HepG2 (cell line): ENCODE data around the gene CAMTA2. TPM values are rescaled to one million over a fixed set of nuclear protein-coding genes. Genes with fewer than 3 reads are reported as not detected.

ENCODE experiments used
- ATAC-seq: fragments of 200-7000 bp; cut with Tn5 transposase; 3 replicates; pipeline ENCODE4 v1.9.1; 2020; ENCODE audit warnings: mild to moderate bottlenecking, moderate library complexity
- BruUV-seq: library from RNA; stranded (reverse); fragments of 400-500 nt; replicated peaks from 2 replicates; lab custom pipeline; 2021; lab: Mats Ljungman, UMichigan
- CTCF ChIA-PET: fragments of 300-600 bp; formaldehyde crosslinking; extraction: SDS; loops from one replicate; lab custom pipeline; 2021; ENCODE audit warnings: low total read pairs, inconsistent platforms, low intra/inter-chr PET ratio; lab: Yijun Ruan, JAX
- POLR2A ChIA-PET: fragments of 350-600 bp; sonication (Branson Sonifier 250); formaldehyde crosslinking; loops from one replicate; lab custom pipeline; 2020; ENCODE audit warnings: antibody characterized with exemption, inconsistent platforms; lab: Yijun Ruan, JAX
- DNase-seq: peaks from one replicate; pipeline ENCODE4 v3.0.0-alpha.2; 2015; ENCODE audit warnings: low spot score
- FAIRE-seq: peaks from 3 replicates; lab custom pipeline; 2011; peaks lifted over from hg19 to GRCh38; lab: Jason Lieb, UNC
- H2AFZ ChIP-seq: one replicate; pipeline ENCODE4 v1.6.1; 2011; ENCODE audit warnings: low read length, inconsistent platforms
- H3K27ac ChIP-seq: fragments of 300-600 bp; 3 replicates; pipeline ENCODE4 v1.8.0; 2011; ENCODE audit warnings: mixed run types, mild to moderate bottlenecking, mixed read lengths, low read length, inconsistent platforms; ENCODE audit not compliant: insufficient read depth; ENCODE audit errors: extremely low read length
- H3K27me3 ChIP-seq, 2 experiments: fragments of 200-600 bp in 1 of 2; 2 replicates in 1 of 2; 3 replicates in 1 of 2; pipeline versions ENCODE4 v1.6.0 to v1.8.0; 2011; ENCODE audit warnings: low read length in 2 of 2, mild to moderate bottlenecking in 2 of 2, moderate library complexity in 2 of 2, inconsistent platforms in 1 of 2; ENCODE audit not compliant: insufficient read depth in 2 of 2, control insufficient read depth in 1 of 2
- H3K36me3 ChIP-seq, 2 experiments: fragments of 200-600 bp in 1 of 2; replicated peaks in 1 of 2; 2 replicates in 1 of 2; 3 replicates in 1 of 2; pipeline versions ENCODE4 v1.5.1 to v1.8.0; 2011; ENCODE audit warnings: low read length in 2 of 2, inconsistent platforms in 1 of 2; ENCODE audit not compliant: insufficient read depth in 2 of 2, control insufficient read depth in 1 of 2
- H3K4me1 ChIP-seq: 2 replicates; pipeline ENCODE4 v1.5.1; 2012; ENCODE audit warnings: low read length, inconsistent platforms; ENCODE audit not compliant: insufficient read depth
- H3K4me2 ChIP-seq: 2 replicates; pipeline ENCODE4 v1.6.0; 2011; ENCODE audit warnings: low read depth, low read length, inconsistent platforms
- H3K4me3 ChIP-seq, 3 experiments: fragments of 200-600 bp in 1 of 3; sonication (generic), shearing (Covaris generic) in 1 of 3; replicated peaks in 1 of 3; 2 replicates each; pipeline ENCODE4 v1.5.1; 2011 to 2016; ENCODE audit warnings: low read length in 3 of 3, inconsistent platforms in 2 of 3, low read depth in 2 of 3, mild to moderate bottlenecking in 2 of 3, control low read depth in 1 of 3, mixed read lengths in 1 of 3; ENCODE audit not compliant: insufficient read depth in 1 of 3
- H3K79me2 ChIP-seq: one replicate; pipeline ENCODE4 v1.6.1; 2011; ENCODE audit warnings: low read length, inconsistent platforms; ENCODE audit not compliant: insufficient read depth
- H3K9ac ChIP-seq: 2 replicates; pipeline ENCODE4 v1.6.0; 2011; ENCODE audit warnings: mild to moderate bottlenecking, low read depth, low read length, inconsistent platforms; ENCODE audit not compliant: insufficient read depth
- H3K9me3 ChIP-seq: 2 replicates; pipeline ENCODE4 v1.5.1; 2012; ENCODE audit warnings: mild to moderate bottlenecking, low read length
- H4K20me1 ChIP-seq: 2 replicates; pipeline ENCODE4 v1.6.0; 2011; ENCODE audit warnings: inconsistent platforms, mild to moderate bottlenecking, low read length, moderate library complexity; ENCODE audit not compliant: insufficient read depth
- AGO1 ChIP-seq: fragments of 200-400 bp; formaldehyde crosslinking; IDR thresholded peaks from 2 replicates; pipeline ENCODE4 v1.6.1; 2017; ENCODE audit warnings: mild to moderate bottlenecking, low read depth, low read length, moderate library complexity; ENCODE audit not compliant: poor library complexity, severe bottlenecking
- AGO2 ChIP-seq: fragments of 200-400 bp; formaldehyde crosslinking; optimal IDR thresholded peaks from 2 replicates; pipeline ENCODE3; 2017; ENCODE audit warnings: mild to moderate bottlenecking, low read depth, low read length, moderate library complexity
- AKAP8 ChIP-seq: sonication (generic); formaldehyde crosslinking; IDR thresholded peaks from 2 replicates; pipeline ENCODE4 v1.5.1; 2020; ENCODE audit warnings: mild to moderate bottlenecking, missing genetic modification reagents
- NCOA2 ChIP-seq: sonication (generic); formaldehyde crosslinking; IDR thresholded peaks from 2 replicates; pipeline ENCODE4 v1.8.0; 2022; ENCODE audit warnings: inconsistent platforms
- NFRKB ChIP-seq: fragments of 450-650 bp; IDR thresholded peaks from 2 replicates; pipeline ENCODE4 v1.6.1; 2017
- POLR2A ChIP-seq, 2 experiments: IDR thresholded peaks; 2 replicates each; pipeline ENCODE4 v1.6.1; 2011; ENCODE audit warnings: low read depth in 2 of 2, low read length in 2 of 2, mild to moderate bottlenecking in 1 of 2, moderate library complexity in 1 of 2; ENCODE audit not compliant: insufficient read depth in 1 of 2
- POLR2G ChIP-seq: fragments of 200-400 bp; formaldehyde crosslinking; IDR thresholded peaks from 2 replicates; pipeline ENCODE4 v1.6.1; 2018; ENCODE audit warnings: mild to moderate bottlenecking, low read depth, low read length, moderate library complexity
- RAD21 ChIP-seq: fragments of 450-650 bp; formaldehyde crosslinking; IDR thresholded peaks from 2 replicates; pipeline ENCODE4 v1.5.0; 2020; ENCODE audit warnings: mild to moderate bottlenecking
- RBFOX2 ChIP-seq: fragments of 200-400 bp; formaldehyde crosslinking; IDR thresholded peaks from 2 replicates; pipeline ENCODE4 v1.6.1; 2017; ENCODE audit warnings: low read depth, mild to moderate bottlenecking, low read length
- whole genome bisulfite sequencing: methylation state at CpG from one replicate; pipeline ENCODE4 v1.1.6; 2017; ENCODE audit warnings: low lambda C conversion rate; 5-methylcytosine and 5-hydroxymethylcytosine counted together
- in situ Hi-C: cut with HindIII; loops from 2 replicates; pipeline ENCODE4 v1.10.0; 2017; ENCODE audit warnings: low pct_unique_long_range_greater_than_20kb; ENCODE audit not compliant: extremely low pct_ligation_motif_present
- intact Hi-C: fragments of 100-400 bp; cut with micrococcal nuclease; formaldehyde crosslinking; loops from one replicate; pipeline ENCODE4 v1.10.0; 2022; ENCODE audit not compliant: unreplicated experiment
- polyA plus RNA-seq, 8 experiments: library from polyadenylated mRNA; depleted of rRNA in 3 of 8; stranded (reverse) in 7 of 8; unstranded in 1 of 8; fragments of >200 nt; fragmentation: Illumina TruSeq in 4 of 8; extraction: Trizol in 4 of 8; gene quantifications; 2 replicates each; pipeline versions ENCODE4 v1.2.1 to v1.2.3, GENCODE V29; 2011 to 2016; ENCODE audit warnings: low read depth in 4 of 8, missing spikeins in 1 of 8, mixed read lengths in 1 of 8; ENCODE audit not compliant: insufficient read depth in 1 of 8
- total RNA-seq, 5 experiments: library from RNA; depleted of rRNA; stranded (reverse); fragments of >200 nt; fragmentation: Illumina TruSeq; extraction: Trizol; gene quantifications; 2 replicates each; pipeline ENCODE4 v1.2.3, GENCODE V29; 2016; ENCODE audit warnings: low read depth in 1 of 5

The CAMTA2 gene
- total and polyA plus RNA-seq, 2 of the 13 experiments (the other 11 are each of a cell fraction or from before 2014, with no cell fraction given) = 4.1 to 7.1 TPM

GRCh38 chr17:4973256-4974114 lies 14.0 kb downstream of the CAMTA2 start:
- BruUV-seq = no TSS peak
- no peak for ATAC-seq
- H3K79me2 ChIP-seq = peaks cover 17% of the 10 kb centered on the region
- no peaks in the 10 kb centered on the region for H3K9me3 ChIP-seq
- WGBS = 97% methylated on average over 7 of the region's 10 CpGs
- 0 out of 2 replicates have a peak, but pooled peaks have one; percentile 36 for TF ChIP-seq RBFOX2
- TF ChIP-seq POLR2G = peak; percentile 35
- no peak for TF ChIP-seq RAD21 (CRISPR knock-in tag)
- TF ChIP-seq AGO1 = peak; percentile 84
- peak in 1 of 2 experiments; percentile 50; a peak in 3 of 4 replicates for TF ChIP-seq POLR2A (IDR thresholded peaks at IDR 0.05; ENCODE audit: insufficient read depth in 1 of 2, low read depth in 2 of 2, low read length in 2 of 2)
- no peak for TF ChIP-seq NCOA2 (CRISPR knock-in tag)
- TF ChIP-seq AGO2 = peak; percentile 36
- no peak for DNase-seq
- intact Hi-C loops = no loop called here
- H3K9ac ChIP-seq = no peak overlapping the region
- peaks cover 27% of the 10 kb centered on the region for H3K4me1 ChIP-seq
- no peak overlapping the region for H3K4me2 ChIP-seq
- in situ Hi-C loops = no loop called here
- no peaks in the 10 kb centered on the region; a peak in 1 of 5 replicates for H3K27me3 ChIP-seq
- H2AFZ ChIP-seq = no peak overlapping the region
- no peak overlapping the region for H3K4me3 ChIP-seq
- H4K20me1 ChIP-seq = no peaks in the 10 kb centered on the region
- no peak for FAIRE-seq
- no peak overlapping the region for H3K27ac ChIP-seq
- ChIA-PET POLR2A (interaction anchor here (1.0 to 2.6 kb wide), 3 partner anchors 22 to 65 kb away, joined by 3 to 10 read pairs (median 5); partner anchors contain the start of genes ENO3, RNF167 and SLC25A11), CTCF (no interaction called here)
- peaks cover 1 to 19% of the 10 kb centered on the region in 2 experiments for H3K36me3 ChIP-seq

GRCh38 chr17:4972752-4973151 lies 14.7 kb downstream of the CAMTA2 start:
- no peaks in the 10 kb centered on the region; a peak in 1 of 5 replicates for H3K27me3 ChIP-seq
- ChIA-PET POLR2A (interaction anchor here (1.0 to 2.6 kb wide), 3 partner anchors 22 to 64 kb away, joined by 3 to 10 read pairs (median 5); partner anchors contain the start of genes ENO3, RNF167 and SLC25A11), CTCF (no interaction called here)
- peaks cover 27% of the 10 kb centered on the region for H3K4me1 ChIP-seq
- no peak overlapping the region for H3K4me3 ChIP-seq
- no peak overlapping the region for H2AFZ ChIP-seq
- no peak overlapping the region for H3K9ac ChIP-seq
- FAIRE-seq (no peak), DNase-seq (no peak), ATAC-seq (no peak)
- H3K27ac ChIP-seq = no peak overlapping the region
- in situ Hi-C loops = no loop called here
- TF ChIP-seq NFRKB (no peak), POLR2G (peak; percentile 54; the same call in 1 of the 2 replicates), AGO2 (peak; percentile 86), AKAP8 (CRISPR knock-in tag) (peak; percentile 40; the same call in 1 of the 2 replicates), RBFOX2 (peak; percentile 31; the same call in 1 of the 2 replicates), AGO1 (peak; percentile 75)
- peaks cover 21% of the 10 kb centered on the region for H3K79me2 ChIP-seq
- no peaks in the 10 kb centered on the region for H4K20me1 ChIP-seq
- no TSS peak for BruUV-seq
- no peak overlapping the region for H3K4me2 ChIP-seq
- H3K9me3 ChIP-seq = no peaks in the 10 kb centered on the region
- intact Hi-C loops = no loop called here
- peaks cover 1 to 18% of the 10 kb centered on the region in 2 experiments for H3K36me3 ChIP-seq
- 95% methylated on average over 11 of the region's 12 CpGs for WGBS
